Astrocyte (in vitro differentiated cells and primary cell): ENCODE measurements around the gene CUL4B.

Experiments used
- CTCF ChIP-seq: IDR thresholded peaks from 2 replicates; pipeline ENCODE4 v1.5.1; 2011; ENCODE audit warnings: low read depth, mild to moderate bottlenecking, inconsistent platforms, low read length, moderate library complexity; ENCODE audit not compliant: insufficient read depth
- EZH2 ChIP-seq: IDR thresholded peaks from 2 replicates; pipeline ENCODE4 v1.6.1; 2012; ENCODE audit warnings: mild to moderate bottlenecking, low read length, inconsistent platforms; ENCODE audit not compliant: insufficient read depth

GRCh38 chrX:120512627-120513026 lies 48.1 kb downstream of the CUL4B start:
- TF ChIP-seq CTCF (no peak), EZH2 (no peak)
